SIG-M5 (cell line): Measurements from ENCODE around the gene WDR70.
"Not testable (repeated sequence)": the region's sequence is repeated elsewhere in the genome, so short reads cannot be mapped to it uniquely, and the experiment has no call there.

Experiments
- DNase-seq: peaks from one replicate; lab custom pipeline; 2025; lab: John Stamatoyannopoulos, UW

Gene WDR70

DNA sequence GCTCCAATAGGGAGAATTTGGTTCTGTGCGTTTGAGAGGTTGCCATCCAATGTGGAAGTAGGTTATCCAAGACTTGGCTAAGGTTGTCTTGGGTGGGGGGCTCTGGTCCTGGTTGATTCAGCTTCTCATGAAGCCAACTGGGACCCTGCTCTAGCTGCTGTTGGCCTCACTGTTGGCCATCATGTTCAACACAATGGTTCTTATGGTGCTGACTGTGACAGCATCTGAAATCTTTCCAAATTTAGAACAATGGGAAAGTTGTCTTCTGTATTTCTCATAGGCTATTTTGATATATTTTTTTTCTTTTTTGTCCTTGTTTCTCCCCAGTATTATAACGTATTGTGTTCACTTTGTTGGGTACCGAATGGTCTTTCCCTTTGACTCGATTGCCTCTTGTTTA, 388.8 kb downstream of the WDR70 start:
- no peak for DNase-seq

- no peak for DNase-seq
Measured at GRCh38 chr5:37768371-37768770, 389.3 kb downstream of the WDR70 start.

DNA sequence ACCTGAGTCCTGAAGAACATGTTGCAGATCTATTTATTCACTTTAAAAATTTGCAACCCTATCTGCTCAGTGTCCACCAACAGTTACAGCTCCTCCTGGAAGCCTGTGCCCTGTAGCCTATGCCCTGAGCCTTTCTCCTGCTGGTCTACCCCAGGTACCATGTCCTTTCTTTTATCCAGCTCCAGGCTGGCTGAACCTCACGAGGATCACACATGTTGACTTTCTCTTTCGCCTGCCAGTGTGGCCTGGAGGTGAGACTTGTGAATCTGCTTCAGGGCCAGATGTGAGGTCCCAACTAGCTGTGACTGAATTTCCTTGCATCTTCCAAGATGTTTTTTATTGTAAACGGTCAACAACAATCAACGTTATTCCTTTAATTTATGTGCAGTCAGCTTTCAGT, 390.0 kb downstream of the WDR70 start:
- no peak for DNase-seq

DNA sequence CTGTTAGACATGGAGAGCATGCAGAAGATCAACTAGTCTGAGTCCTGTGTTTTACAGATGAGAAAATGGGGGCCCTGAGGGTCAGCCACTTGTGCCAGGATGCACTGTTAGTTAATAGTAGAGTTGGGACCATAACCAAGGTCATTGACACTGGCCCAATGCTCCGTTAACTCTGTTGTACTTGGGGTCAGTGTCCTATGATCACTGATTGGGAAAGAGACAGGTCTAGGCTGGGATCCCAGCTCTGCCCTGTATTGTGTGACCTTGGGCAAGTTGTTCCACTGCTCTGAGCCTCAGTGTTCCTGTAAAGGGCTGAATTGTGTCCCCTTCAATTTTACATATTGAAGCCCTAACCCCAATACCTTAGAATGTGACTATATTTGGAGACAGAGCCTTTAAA, 390.7 kb downstream of the WDR70 start:
- no peak for DNase-seq

GRCh38 chr5:37770786-37771185, 391.7 kb downstream of the WDR70 start:
- no peak for DNase-seq

DNA sequence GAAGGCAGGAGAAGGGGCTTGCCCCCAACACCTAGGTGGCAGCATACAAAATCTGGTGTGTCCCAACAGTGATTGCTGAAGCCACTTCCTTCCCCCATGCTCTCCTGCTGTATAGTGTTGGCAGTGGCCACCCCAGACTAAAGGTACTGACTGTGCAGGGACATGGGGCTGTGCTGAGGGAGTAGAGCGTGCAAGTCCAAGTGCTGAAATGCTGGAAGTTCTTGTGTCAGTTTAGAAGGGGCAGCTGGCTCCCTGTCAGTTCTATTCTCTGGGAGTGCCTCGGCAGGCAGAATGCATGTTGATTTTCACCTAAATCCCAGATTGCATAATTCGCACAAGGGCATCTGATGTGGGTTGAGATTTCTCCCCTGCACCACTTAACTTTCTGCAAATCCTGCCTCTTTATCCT, 392.1 kb downstream of the WDR70 start:
- DNase-seq, result no peak

- no peak for DNase-seq
Measured at GRCh38 chr5:37771731-37772130, 392.6 kb downstream of the WDR70 start.

DNA sequence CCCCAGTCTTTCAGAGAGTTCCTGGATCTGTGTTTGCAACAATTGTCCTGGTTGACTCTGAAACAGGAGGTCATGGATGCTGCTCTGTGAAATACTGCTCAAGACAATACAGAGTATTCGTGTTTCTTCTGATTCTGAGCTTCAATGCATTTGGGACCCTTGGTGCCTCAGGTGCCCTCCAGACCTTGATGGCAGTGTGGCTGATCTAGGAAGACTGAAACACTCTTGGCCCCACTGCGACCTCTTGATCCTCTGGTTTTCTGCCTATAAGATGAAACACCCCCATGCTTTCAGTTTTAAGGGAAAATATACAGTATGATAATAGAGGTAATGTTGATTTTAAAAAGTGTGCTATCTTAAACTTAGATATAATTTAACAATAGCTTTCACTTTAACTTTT, 393.1 kb downstream of the WDR70 start:
- DNase-seq, result no peak

DNA sequence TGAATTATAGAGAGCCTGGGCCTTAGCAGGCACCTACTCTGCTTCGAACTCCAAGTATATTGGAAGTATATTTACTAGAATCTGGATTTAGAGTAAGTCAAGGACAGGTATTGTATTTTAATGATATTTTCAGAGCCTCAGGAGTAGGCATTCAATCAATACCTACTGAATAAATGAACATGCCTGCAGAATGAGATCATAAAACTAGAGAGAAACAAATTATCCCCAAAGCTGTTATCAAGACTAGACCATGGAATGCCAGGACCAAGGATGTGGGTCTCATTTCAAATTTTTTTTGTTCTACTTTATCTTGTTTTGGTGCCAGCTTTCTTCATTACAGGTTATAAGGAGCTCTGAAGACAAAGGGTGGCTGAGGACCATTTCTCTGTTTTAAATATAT, 394.7 kb downstream of the WDR70 start:
- no peak for DNase-seq

DNA sequence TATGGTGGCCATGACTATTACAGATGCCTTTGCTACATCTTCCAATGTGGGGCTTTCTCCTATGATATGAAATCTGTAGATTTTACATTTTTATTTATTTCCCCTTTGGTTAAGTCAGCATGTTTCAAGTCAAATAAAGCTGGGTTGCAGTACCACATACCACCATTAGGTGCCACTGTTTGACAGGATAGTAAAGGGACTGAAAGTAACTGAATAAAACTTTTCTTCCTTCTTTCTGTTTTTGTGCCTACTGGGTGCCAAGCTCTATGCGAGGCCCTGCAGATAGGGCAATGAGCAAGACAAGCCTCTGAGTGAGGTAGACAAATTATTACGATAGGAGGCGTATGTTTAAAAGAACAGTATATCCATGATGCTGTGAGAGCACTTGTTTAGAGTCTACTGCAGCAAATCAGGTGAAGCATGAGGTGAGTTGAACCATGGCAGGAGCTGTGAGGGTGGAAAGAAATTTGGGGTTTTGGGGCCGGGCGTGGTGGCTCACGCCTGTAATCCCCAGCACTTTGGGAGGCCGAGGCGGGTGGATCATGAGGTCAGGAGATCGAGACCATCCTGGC, 395.9 kb downstream of the WDR70 start:
- DNase-seq, result no peak

DNA sequence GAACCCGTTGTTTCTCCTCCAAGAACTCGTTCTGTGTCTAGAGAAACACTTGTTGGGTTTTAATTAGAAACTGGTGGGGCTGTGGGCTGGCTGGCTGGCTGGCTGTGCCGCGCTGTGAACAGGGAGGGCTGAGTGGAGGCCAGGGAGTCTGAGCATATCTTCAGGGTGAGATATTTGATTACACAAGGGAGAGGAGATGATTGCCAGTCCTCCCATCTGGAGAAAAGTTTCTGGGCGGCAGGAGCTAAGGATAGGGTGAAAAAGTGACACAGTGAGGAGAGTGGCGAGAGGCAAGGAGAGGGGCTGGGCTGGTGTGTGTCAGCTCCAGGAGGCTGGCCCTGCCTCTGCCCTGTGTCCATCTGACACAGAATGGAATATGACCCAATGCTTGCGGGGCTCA, 397.7 kb downstream of the WDR70 start:
- DNase-seq, result no peak

DNA sequence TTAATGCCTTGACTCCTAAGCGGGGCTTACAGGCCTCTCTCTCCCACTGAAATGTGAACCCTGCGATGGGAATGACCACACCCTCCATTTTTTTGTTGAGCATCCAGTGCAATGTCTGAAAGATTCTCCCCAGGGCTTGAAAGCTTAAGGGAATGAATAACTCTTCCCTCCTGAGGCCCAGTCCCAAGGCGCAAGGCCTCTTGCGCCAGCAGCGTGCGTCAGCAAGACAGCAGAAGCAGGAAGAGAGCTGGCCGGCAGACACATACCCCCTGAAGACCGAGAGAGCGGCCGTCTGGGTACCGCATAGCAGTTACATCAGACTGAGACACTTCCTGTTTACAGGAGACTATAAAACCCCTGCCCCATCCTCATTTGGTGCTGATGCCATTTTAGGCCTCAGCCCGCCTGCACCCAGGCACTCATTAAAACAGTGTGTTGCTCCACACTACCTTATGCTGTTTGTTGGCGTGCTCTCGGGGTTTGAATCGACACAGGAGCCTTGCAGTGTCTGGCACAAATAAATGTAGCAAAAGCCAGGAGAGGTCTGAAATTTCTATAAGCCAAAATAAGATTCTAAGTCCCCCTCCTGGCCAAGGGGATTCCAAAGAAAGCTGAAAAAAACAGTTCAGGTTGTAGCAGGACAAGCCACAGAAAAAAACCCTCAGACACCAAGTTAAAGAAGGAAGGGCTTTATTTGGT, 398.5 kb downstream of the WDR70 start:
- DNase-seq, result no peak

DNA sequence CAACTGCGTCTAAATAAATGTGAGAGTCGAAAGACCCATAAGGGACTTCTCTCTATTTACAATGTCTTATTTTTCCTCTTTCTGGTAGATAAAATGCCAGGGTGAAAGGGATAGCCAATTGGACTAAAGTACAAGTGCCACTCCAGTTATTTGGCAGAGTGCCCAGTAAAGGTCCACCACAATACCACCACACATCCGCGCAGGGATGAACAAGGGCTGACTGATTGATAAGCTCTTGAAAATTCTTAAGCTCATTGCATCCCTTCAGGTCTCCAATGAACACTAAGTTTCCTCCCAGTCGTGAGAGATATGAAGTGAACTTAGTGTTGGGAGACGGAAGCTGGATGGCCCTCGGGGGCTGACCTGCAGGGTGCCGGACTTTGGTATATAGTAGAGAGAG, 402.3 kb downstream of the WDR70 start:
- DNase-seq, result not testable (repeated sequence)

- DNase-seq, result no peak
Measured at GRCh38 chr5:37786416-37786815, 407.3 kb downstream of the WDR70 start.

- DNase-seq, result no peak
Measured at GRCh38 chr5:37786862-37787519, 407.9 kb downstream of the WDR70 start.

DNA sequence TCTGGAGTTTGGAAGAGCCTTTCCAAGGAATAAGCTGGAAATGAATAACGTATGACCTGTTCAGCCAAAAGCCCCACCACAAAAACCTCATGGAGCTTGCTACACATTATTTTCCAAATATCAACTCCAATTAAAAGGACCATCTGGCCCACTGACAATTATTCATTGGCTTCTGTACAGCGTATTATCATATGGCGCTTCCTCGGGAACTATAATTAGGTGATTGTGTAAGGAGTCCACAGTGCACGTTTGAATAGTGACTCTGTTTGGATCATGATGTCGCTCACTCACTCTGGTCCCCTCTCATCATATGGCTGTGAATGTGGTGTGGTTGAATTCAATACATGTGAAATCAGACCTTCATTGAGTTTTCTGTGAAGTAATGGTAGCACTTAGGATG, 408.6 kb downstream of the WDR70 start:
- DNase-seq, result no peak

- no peak for DNase-seq
Measured at GRCh38 chr5:37789991-37790390, 410.9 kb downstream of the WDR70 start.

- DNase-seq, result no peak
Measured at GRCh38 chr5:37791321-37791720, 412.2 kb downstream of the WDR70 start.

- DNase-seq, result no peak
Measured at GRCh38 chr5:37792975-37793631, 414.0 kb downstream of the WDR70 start.

DNA sequence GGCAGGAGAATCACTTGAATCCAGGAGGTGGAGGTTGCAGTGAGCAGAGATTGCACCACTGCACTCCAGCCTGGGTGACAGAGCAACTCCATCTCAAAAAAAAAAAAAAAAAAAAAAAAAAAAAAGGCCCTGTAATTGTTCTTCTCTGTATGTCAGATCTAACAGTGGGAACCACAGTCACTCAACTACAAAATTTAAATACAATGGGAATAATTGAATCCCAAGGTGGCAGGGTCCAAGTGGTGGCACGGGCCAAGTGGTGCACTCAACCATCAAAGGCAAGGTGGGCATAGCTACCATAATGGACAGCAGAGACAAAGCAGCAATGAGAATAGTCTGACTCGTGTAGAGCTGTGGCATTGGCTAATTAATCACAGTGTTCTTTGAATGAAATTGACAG, 416.2 kb downstream of the WDR70 start:
- DNase-seq, result not testable (repeated sequence)

DNA sequence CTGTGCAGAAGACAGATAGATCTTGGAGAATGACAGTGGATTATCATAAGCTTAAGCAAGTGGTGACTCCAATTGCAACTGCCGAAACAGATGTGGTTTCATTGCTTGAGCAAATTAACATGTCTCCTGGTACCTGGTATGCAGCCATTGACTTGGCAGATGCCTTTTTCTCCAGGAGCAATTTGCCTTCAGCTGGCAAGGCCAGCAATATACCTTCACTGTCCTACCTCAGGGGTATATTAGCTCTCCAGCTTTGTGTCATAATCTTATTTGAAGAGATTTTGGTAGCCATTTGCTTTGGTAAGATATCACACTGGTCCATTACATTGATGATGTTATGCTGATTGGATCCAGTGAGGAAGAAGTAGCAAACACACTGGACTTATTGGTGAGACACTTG, 417.3 kb downstream of the WDR70 start:
- DNase-seq, result not testable (repeated sequence)

DNA sequence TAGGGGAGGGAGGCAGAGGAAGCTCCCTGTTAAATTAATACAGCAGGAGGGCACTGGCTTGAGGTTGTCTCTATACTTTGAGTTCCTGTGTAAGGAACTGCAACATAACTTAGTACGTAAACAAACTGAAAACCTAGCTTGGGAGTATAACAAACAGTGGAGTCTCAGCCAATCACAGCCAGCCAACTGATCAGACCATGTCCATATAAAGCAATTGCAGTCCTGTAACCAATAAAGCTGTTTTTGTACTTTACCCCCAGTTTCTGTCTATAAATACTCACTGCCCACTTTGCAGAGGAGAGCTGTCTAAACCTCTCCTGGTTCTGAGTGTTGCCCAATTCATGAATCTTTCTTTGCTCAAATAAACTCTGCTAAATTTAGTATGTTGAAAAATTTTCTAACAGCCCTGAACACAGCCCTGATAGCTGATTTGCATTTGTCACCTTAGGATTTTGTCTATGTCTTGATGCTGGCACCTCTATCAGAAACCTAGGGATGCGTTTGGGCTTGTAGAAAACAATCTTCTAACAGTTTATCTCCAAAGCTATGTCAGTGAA, 420.8 kb downstream of the WDR70 start:
- DNase-seq, result no peak

DNA sequence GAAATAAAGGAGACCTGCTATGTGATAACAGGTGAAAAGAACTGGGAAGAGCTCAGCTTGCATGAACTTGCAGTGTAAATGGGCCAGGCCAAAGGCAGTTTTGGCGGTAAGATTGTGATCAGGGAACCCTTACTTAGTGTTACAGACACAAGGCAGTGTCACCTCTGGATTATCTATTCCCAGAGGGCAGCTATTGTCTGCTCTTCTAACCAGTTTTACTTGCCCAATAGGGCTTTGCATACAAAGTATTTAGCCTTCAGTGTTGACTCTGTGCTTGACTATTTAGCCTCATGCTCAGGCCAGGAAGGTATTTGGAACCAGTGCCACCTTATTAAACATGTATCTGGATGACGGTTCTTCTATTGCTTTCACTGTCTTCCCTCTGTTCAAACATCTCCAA, 422.4 kb downstream of the WDR70 start:
- no peak for DNase-seq
